ENCODE results near the gene MYO5C.

MYO5C gene

GRCh38 chr15:52164631-52165265 lies 130.9 kb downstream of the MYO5C start:
- no peak for DNase-seq

GRCh38 chr15:52163321-52164190 lies 132.0 kb downstream of the MYO5C start:
- no peak for DNase-seq

- DNase-seq: no peak
Observed at GRCh38 chr15:52162876-52163275, 132.7 kb downstream of the MYO5C start.

GRCh38 chr15:52162260-52162659 lies 133.3 kb downstream of the MYO5C start:
- DNase-seq: no peak

- no peak for DNase-seq
Observed at GRCh38 chr15:52161406-52161966, 134.1 kb downstream of the MYO5C start.

GRCh38 chr15:52159645-52160044 lies 136.0 kb downstream of the MYO5C start:
- no peak for DNase-seq

- DNase-seq: no peak
Observed at GRCh38 chr15:52158084-52158765, 137.4 kb downstream of the MYO5C start.

- no peak for DNase-seq
Observed at GRCh38 chr15:52155878-52156277, 139.7 kb downstream of the MYO5C start.

GRCh38 chr15:52154896-52155865 lies 140.4 kb downstream of the MYO5C start:
- no peak for DNase-seq

GRCh38 chr15:52153900-52154895 lies 141.4 kb downstream of the MYO5C start:
- no peak for DNase-seq

- no peak for DNase-seq
Observed at GRCh38 chr15:52151353-52151752, 144.3 kb downstream of the MYO5C start.

- DNase-seq: no peak
Observed at GRCh38 chr15:52150871-52151270, 144.7 kb downstream of the MYO5C start.

GRCh38 chr15:52150043-52150825 lies 145.4 kb downstream of the MYO5C start:
- no peak for DNase-seq

GRCh38 chr15:52148403-52148802 lies 147.2 kb downstream of the MYO5C start:
- DNase-seq: no peak

GRCh38 chr15:52146776-52147175 lies 148.8 kb downstream of the MYO5C start:
- DNase-seq: no peak

GRCh38 chr15:52146261-52146660 lies 149.3 kb downstream of the MYO5C start:
- DNase-seq: no peak

GRCh38 chr15:52144656-52145178 lies 150.9 kb downstream of the MYO5C start:
- no peak for DNase-seq

GRCh38 chr15:52143873-52144272 lies 151.7 kb downstream of the MYO5C start:
- DNase-seq: no peak
